ENCODE measurements around the gene POLD1. TPM values are rescaled to one million over a fixed set of nuclear protein-coding genes. Genes with fewer than 3 reads are reported as not detected.
"Not testable (repeated sequence)": the region's sequence is repeated elsewhere in the genome, so short reads cannot be mapped to it uniquely, and the experiment has no call there.

The POLD1 gene
- total RNA-seq, 1 donor from 2014 or later, result 19.8 TPM

GRCh38 chr19:50379602-50380001 is 4.5 kb upstream of the POLD1 start:
- peaks cover 9 to 14% (median 10%) of the 10 kb centered on the region in 3 donors for H3K4me1 ChIP-seq (ENCODE audit: control insufficient read depth in 3 of 3, insufficient read depth in 3 of 3, low read length in 3 of 3)
- no peaks in the 10 kb centered on the region for H3K9me3 ChIP-seq (ENCODE audit: control insufficient read depth in 3 of 3, low read length in 3 of 3)
- H3K9ac ChIP-seq (ENCODE audit: low read depth in 1 of 3, low read length in 3 of 3), result no peak overlapping the region
- H3K27ac ChIP-seq (ENCODE audit: low read depth, low read length), result no peak overlapping the region
- peaks cover 40 to 49% (median 48%) of the 10 kb centered on the region in 3 donors for H3K36me3 ChIP-seq (ENCODE audit: control insufficient read depth in 3 of 3, insufficient read depth in 3 of 3, low read length in 3 of 3)
- no peak overlapping the region for H3K4me3 ChIP-seq (ENCODE audit: low read length in 3 of 3)
- no peaks in the 10 kb centered on the region for H3K27me3 ChIP-seq (ENCODE audit: control insufficient read depth in 3 of 3, insufficient read depth in 3 of 3, low read length in 3 of 3)

- H3K36me3 ChIP-seq (ENCODE audit: control insufficient read depth in 3 of 3, insufficient read depth in 3 of 3, low read length in 3 of 3), result peaks cover 40 to 49% (median 48%) of the 10 kb centered on the region in 3 donors
- H3K27ac ChIP-seq (ENCODE audit: low read depth, low read length), result no peak overlapping the region
- H3K4me1 ChIP-seq (ENCODE audit: control insufficient read depth in 3 of 3, insufficient read depth in 3 of 3, low read length in 3 of 3), result peaks cover 14 to 19% (median 15%) of the 10 kb centered on the region in 3 donors
Measured at GRCh38 chr19:50380137-50380536, 4.0 kb upstream of the POLD1 start.

GRCh38 chr19:50380751-50381151 is 3.4 kb upstream of the POLD1 start:
- peaks cover 16 to 22% (median 18%) of the 10 kb centered on the region in 3 donors for H3K4me1 ChIP-seq (ENCODE audit: control insufficient read depth in 3 of 3, insufficient read depth in 3 of 3, low read length in 3 of 3)
- no peaks in the 10 kb centered on the region for H3K9me3 ChIP-seq (ENCODE audit: control insufficient read depth in 3 of 3, low read length in 3 of 3)
- no peak overlapping the region for H3K27ac ChIP-seq (ENCODE audit: low read depth, low read length)
- peak overlapping the region in 1 of 3 donors; percentile 25 for H3K9ac ChIP-seq (ENCODE audit: low read depth in 1 of 3, low read length in 3 of 3)
- H3K36me3 ChIP-seq (ENCODE audit: control insufficient read depth in 3 of 3, insufficient read depth in 3 of 3, low read length in 3 of 3), result peaks cover 40 to 49% (median 48%) of the 10 kb centered on the region in 3 donors
- H3K27me3 ChIP-seq (ENCODE audit: control insufficient read depth in 3 of 3, insufficient read depth in 3 of 3, low read length in 3 of 3), result no peaks in the 10 kb centered on the region
- H3K4me3 ChIP-seq (ENCODE audit: low read length in 3 of 3), result no peak overlapping the region

More at GRCh38 chr19:50380137-50380536, 4.0 kb upstream of the POLD1 start:
- peak overlapping the region in 1 of 3 donors; percentile 8 for H3K9ac ChIP-seq (ENCODE audit: low read depth in 1 of 3, low read length in 3 of 3)
- H3K4me3 ChIP-seq (ENCODE audit: low read length in 3 of 3), result no peak overlapping the region
- no peaks in the 10 kb centered on the region for H3K27me3 ChIP-seq (ENCODE audit: control insufficient read depth in 3 of 3, insufficient read depth in 3 of 3, low read length in 3 of 3)
- H3K9me3 ChIP-seq (ENCODE audit: control insufficient read depth in 3 of 3, low read length in 3 of 3), result no peaks in the 10 kb centered on the region

- Histone ChIP-seq H3K36me3 (ENCODE audit: control insufficient read depth in 3 of 3, insufficient read depth in 3 of 3, low read length in 3 of 3) (peaks cover 40 to 50% (median 49%) of the 10 kb centered on the region in 3 donors), H3K27ac (ENCODE audit: low read depth, low read length) (no peak overlapping the region), H3K4me1 (ENCODE audit: control insufficient read depth in 3 of 3, insufficient read depth in 3 of 3, low read length in 3 of 3) (peaks cover 14 to 18% (median 16%) of the 10 kb centered on the region in 3 donors), H3K9me3 (ENCODE audit: control insufficient read depth in 3 of 3, low read length in 3 of 3) (no peaks in the 10 kb centered on the region), H3K9ac (ENCODE audit: low read depth in 1 of 3, low read length in 3 of 3) (no peak overlapping the region), H3K27me3 (ENCODE audit: control insufficient read depth in 3 of 3, insufficient read depth in 3 of 3, low read length in 3 of 3) (no peaks in the 10 kb centered on the region), H3K4me3 (ENCODE audit: low read length in 3 of 3) (no peak overlapping the region)
Measured at GRCh38 chr19:50381881-50382729, 2.0 kb upstream of the POLD1 start.

- Histone ChIP-seq H3K9ac (ENCODE audit: low read depth in 1 of 3, low read length in 3 of 3) (peak overlapping the region in 2 of 3 donors; percentile 78 to 82), H3K27me3 (ENCODE audit: control insufficient read depth in 3 of 3, insufficient read depth in 3 of 3, low read length in 3 of 3) (no peaks in the 10 kb centered on the region), H3K4me1 (ENCODE audit: control insufficient read depth in 3 of 3, insufficient read depth in 3 of 3, low read length in 3 of 3) (peaks cover 14 to 18% (median 16%) of the 10 kb centered on the region in 3 donors), H3K4me3 (ENCODE audit: low read length in 3 of 3) (peak overlapping the region; percentile 46 to 84 (median 63)), H3K27ac (ENCODE audit: low read depth, low read length) (peak overlapping the region; percentile 88), H3K36me3 (ENCODE audit: control insufficient read depth in 3 of 3, insufficient read depth in 3 of 3, low read length in 3 of 3) (peaks cover 42 to 45% (median 43%) of the 10 kb centered on the region in 3 donors), H3K9me3 (ENCODE audit: control insufficient read depth in 3 of 3, low read length in 3 of 3) (no peaks in the 10 kb centered on the region)
Measured at GRCh38 chr19:50383001-50383851, 921 bp upstream of the POLD1 start.

GRCh38 chr19:50384685-50385535 is 763 bp downstream of the POLD1 start:
- Histone ChIP-seq H3K9ac (ENCODE audit: low read depth in 1 of 3, low read length in 3 of 3) (peak overlapping the region; percentile 68 to 82 (median 78)), H3K4me3 (ENCODE audit: low read length in 3 of 3) (peak overlapping the region; percentile 63 to 84 (median 79)), H3K4me1 (ENCODE audit: control insufficient read depth in 3 of 3, insufficient read depth in 3 of 3, low read length in 3 of 3) (peaks cover 14 to 18% (median 16%) of the 10 kb centered on the region in 3 donors), H3K9me3 (ENCODE audit: control insufficient read depth in 3 of 3, low read length in 3 of 3) (no peaks in the 10 kb centered on the region), H3K27ac (ENCODE audit: low read depth, low read length) (peak overlapping the region; percentile 88), H3K36me3 (ENCODE audit: control insufficient read depth in 3 of 3, insufficient read depth in 3 of 3, low read length in 3 of 3) (peaks cover 25 to 29% (median 27%) of the 10 kb centered on the region in 3 donors), H3K27me3 (ENCODE audit: control insufficient read depth in 3 of 3, insufficient read depth in 3 of 3, low read length in 3 of 3) (no peaks in the 10 kb centered on the region)

GRCh38 chr19:50387176-50387867 is 3.2 kb downstream of the POLD1 start:
- Histone ChIP-seq H3K9me3 (ENCODE audit: control insufficient read depth in 3 of 3, low read length in 3 of 3) (no peaks in the 10 kb centered on the region), H3K9ac (ENCODE audit: low read depth in 1 of 3, low read length in 3 of 3) (no peak overlapping the region), H3K4me3 (ENCODE audit: low read length in 3 of 3) (no peak overlapping the region), H3K27me3 (ENCODE audit: control insufficient read depth in 3 of 3, insufficient read depth in 3 of 3, low read length in 3 of 3) (no peaks in the 10 kb centered on the region), H3K27ac (ENCODE audit: low read depth, low read length) (no peak overlapping the region), H3K36me3 (ENCODE audit: control insufficient read depth in 3 of 3, insufficient read depth in 3 of 3, low read length in 3 of 3) (peaks cover 6 to 8% (median 6%) of the 10 kb centered on the region in 3 donors), H3K4me1 (ENCODE audit: control insufficient read depth in 3 of 3, insufficient read depth in 3 of 3, low read length in 3 of 3) (peaks cover 14 to 18% (median 16%) of the 10 kb centered on the region in 3 donors)

GRCh38 chr19:50387868-50388245 is 3.7 kb downstream of the POLD1 start:
- Histone ChIP-seq H3K4me1 (ENCODE audit: control insufficient read depth in 3 of 3, insufficient read depth in 3 of 3, low read length in 3 of 3) (peaks cover 14 to 18% (median 16%) of the 10 kb centered on the region in 3 donors), H3K27me3 (ENCODE audit: control insufficient read depth in 3 of 3, insufficient read depth in 3 of 3, low read length in 3 of 3) (no peaks in the 10 kb centered on the region), H3K4me3 (ENCODE audit: low read length in 3 of 3) (no peak overlapping the region), H3K27ac (ENCODE audit: low read depth, low read length) (no peak overlapping the region), H3K36me3 (ENCODE audit: control insufficient read depth in 3 of 3, insufficient read depth in 3 of 3, low read length in 3 of 3) (peaks cover 2 to 6% (median 4%) of the 10 kb centered on the region in 3 donors), H3K9ac (ENCODE audit: low read depth in 1 of 3, low read length in 3 of 3) (no peak overlapping the region), H3K9me3 (ENCODE audit: control insufficient read depth in 3 of 3, low read length in 3 of 3) (no peaks in the 10 kb centered on the region)

GRCh38 chr19:50390295-50390694 is 6.1 kb downstream of the POLD1 start:
- not testable (repeated sequence) for H3K4me3 ChIP-seq (ENCODE audit: low read length in 3 of 3); H3K36me3 ChIP-seq (ENCODE audit: control insufficient read depth in 3 of 3, insufficient read depth in 3 of 3, low read length in 3 of 3); H3K27ac ChIP-seq (ENCODE audit: low read depth, low read length); H3K9ac ChIP-seq (ENCODE audit: low read depth in 1 of 3, low read length in 3 of 3); H3K27me3 ChIP-seq (ENCODE audit: control insufficient read depth in 3 of 3, insufficient read depth in 3 of 3, low read length in 3 of 3); H3K4me1 ChIP-seq (ENCODE audit: control insufficient read depth in 3 of 3, insufficient read depth in 3 of 3, low read length in 3 of 3); H3K9me3 ChIP-seq (ENCODE audit: control insufficient read depth in 3 of 3, low read length in 3 of 3)

Measured in skeletal muscle tissue (tissue), 4 donors.